Measurements from ENCODE around the gene NCKAP5.

The NCKAP5 gene

GRCh38 chr2:133054297-133054696 lies 514.0 kb downstream of the NCKAP5 start:
- DNase-seq, result no peak

- no peak for DNase-seq
These were observed 514.7 kb downstream of the NCKAP5 start for GRCh38 chr2:133053541-133053940.

DNA sequence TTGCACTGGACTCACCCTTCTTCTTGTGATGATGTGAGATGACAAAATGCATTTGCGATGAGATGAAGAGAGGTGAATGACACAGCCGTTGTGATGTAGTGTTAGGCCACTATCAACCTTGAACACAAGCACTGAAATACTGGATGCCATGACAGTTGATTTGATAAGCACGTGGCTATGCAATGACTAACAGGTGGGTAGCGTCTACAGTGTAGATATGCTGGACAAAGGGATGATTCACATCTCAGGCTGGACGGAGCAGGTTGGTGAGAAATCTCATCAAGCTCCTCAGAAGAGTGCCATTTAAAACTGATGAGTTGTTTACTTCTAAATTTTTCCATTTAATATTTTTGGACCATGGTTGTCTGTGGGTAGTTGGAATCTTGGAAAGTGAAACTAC lies 522.5 kb downstream of the NCKAP5 start:
- no peak for DNase-seq

GRCh38 chr2:133044556-133044955 lies 523.7 kb downstream of the NCKAP5 start:
- no peak for DNase-seq

DNA sequence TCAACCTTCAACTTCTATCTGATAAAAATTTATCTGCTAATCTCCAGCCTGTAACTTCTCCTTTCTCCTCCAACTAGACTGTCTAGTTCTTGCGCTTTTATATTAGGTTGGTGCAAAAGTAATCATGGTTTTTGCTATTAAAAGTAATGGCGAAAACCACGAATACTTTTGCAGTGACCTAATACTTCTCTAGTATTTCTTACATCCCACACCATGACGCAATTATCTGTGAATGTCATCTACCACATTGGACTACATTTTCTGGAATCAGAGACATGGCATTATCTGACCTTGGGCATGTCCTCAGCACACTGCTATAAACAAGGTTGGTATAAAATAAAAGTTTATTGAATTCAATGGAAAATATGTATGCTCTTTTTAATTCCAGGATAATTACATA lies 528.1 kb downstream of the NCKAP5 start:
- DNase-seq, result no peak

DNA sequence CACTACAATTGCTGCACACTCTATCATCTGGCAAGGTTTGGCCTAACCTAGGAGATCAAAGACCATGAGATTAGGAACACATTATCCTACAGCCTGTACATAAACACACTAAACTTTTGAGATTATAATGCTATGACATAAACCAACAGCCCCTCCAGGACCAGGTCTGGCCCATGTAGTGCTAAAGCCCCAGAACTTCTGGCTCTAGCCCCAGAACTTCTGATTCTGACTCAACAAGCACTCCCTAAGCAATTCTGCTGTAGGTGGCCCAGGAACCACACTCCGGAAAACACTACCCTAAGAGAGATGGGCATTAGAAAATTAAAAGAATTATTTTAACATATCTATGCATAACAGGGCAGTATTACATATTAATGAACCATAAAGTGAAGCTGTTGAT lies 528.7 kb downstream of the NCKAP5 start:
- DNase-seq, result no peak

- DNase-seq, result no peak
These were observed 541.6 kb downstream of the NCKAP5 start for GRCh38 chr2:133026536-133027177.

DNA sequence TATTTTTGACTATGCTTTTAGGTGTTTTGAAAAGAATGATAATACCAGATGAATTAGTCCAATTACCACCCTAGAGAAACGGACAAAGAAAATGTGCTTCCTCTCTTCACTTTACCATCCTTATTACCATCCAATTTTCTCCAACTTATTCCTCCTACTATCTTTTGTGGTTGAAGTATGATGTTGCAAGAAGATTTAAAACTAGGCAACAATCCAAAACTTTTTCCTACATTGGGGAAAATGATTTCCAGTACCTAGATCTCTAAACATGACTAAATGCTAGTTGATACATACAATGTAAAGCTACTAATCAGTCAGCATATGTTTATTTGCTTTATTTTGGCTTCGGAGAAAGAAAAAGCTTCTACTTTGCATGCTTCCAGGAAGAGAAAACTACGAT lies 543.3 kb downstream of the NCKAP5 start:
- DNase-seq, result no peak

DNA sequence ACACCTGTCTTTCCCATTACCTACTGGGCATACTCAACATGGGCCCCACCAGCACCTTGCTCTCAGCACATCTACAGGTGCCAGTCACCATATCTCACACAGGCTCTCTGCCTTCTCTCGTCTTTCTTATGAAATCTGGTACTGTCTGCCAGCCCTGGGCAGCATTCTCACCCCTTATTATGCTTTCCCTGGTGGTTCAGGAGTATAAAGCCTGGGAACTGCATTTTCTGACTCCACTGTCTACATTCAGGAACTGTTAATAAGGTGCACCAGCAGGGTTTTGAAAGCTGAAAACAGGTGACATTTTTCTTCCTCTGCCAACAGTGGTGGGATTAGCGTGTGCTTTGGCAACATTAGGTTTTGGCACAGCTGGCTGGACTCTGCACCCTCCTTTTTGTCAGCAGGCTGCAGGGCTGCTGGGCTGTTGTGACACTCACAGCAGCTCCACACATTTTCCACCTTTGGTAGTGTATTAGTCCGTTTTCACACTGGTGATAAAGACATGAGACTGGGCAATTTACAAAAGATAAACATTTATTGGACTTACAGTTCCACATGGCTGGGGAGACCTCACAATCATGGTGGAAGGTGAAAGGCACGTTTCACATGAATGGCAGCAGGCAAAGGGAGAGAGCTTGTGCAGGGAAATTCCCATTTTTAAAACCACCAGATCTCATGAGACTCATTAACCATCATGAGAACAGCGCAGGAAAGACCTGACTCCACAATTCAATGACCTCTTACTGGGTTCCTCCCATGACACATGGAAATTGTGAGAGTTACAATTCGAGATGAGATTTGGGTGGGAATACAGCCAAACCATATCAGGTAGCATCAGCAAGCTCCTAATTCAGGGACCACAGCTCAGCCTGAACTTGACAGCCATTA lies 555.2 kb downstream of the NCKAP5 start:
- DNase-seq, result no peak

GRCh38 chr2:133004623-133005022 lies 563.6 kb downstream of the NCKAP5 start:
- no peak for DNase-seq

- DNase-seq, result no peak
These were observed 568.8 kb downstream of the NCKAP5 start for GRCh38 chr2:132999421-132999820.

- DNase-seq, result no peak
These were observed 570.0 kb downstream of the NCKAP5 start for GRCh38 chr2:132998221-132998620.

DNA sequence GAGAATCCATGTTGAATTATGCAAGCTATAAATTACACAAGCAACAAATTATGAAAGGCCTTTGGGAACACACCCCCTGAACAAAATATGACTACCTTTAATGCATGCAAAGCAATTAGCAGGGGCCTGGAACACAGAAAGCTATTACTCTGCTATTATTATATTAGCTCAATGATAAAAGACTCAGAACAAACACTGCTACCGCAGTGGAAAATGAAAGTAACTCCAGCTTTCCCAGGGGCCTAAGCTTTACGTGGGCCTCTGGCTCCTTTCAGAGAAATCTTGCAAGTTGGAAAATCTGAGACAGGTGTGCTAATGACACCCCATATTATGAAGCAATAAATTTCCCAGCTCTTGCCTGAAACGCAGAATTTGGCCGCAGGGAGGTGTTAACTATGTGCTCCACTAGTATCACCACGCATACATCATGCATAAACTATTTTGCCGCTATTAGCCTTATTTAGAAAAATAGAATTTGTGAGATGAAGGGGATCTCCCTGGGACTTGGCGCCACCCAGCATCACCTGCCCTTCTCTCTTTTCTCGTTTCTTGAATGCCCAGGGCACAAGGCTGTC lies 576.7 kb downstream of the NCKAP5 start:
- DNase-seq, result no peak

GRCh38 chr2:132984731-132985130 lies 583.5 kb downstream of the NCKAP5 start:
- no peak for DNase-seq

- DNase-seq, result no peak
These were observed 588.0 kb downstream of the NCKAP5 start for GRCh38 chr2:132980304-132980703.

- no peak for DNase-seq
These were observed 588.7 kb downstream of the NCKAP5 start for GRCh38 chr2:132979339-132980093.

DNA sequence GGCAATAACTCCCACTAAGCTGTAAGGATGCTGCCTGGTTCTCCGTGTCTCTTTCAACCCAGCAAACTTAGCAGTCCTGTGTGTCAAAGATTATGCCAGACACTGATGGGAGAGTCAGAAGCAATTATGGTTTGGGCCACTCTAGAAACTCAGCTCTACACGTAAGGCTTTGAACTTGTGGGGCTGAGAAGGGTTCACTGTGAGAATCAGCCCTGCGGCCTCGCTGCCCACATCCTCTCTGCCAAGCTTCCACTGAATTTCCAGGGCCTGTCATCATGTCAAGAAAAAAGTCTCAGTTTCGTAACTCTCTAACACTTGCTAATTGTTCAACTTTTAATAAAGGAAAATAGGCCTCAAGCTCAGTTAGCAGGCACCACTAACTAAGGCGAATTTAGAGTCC lies 589.4 kb downstream of the NCKAP5 start:
- no peak for DNase-seq

- no peak for DNase-seq
These were observed 590.3 kb downstream of the NCKAP5 start for GRCh38 chr2:132977812-132978529.

DNA sequence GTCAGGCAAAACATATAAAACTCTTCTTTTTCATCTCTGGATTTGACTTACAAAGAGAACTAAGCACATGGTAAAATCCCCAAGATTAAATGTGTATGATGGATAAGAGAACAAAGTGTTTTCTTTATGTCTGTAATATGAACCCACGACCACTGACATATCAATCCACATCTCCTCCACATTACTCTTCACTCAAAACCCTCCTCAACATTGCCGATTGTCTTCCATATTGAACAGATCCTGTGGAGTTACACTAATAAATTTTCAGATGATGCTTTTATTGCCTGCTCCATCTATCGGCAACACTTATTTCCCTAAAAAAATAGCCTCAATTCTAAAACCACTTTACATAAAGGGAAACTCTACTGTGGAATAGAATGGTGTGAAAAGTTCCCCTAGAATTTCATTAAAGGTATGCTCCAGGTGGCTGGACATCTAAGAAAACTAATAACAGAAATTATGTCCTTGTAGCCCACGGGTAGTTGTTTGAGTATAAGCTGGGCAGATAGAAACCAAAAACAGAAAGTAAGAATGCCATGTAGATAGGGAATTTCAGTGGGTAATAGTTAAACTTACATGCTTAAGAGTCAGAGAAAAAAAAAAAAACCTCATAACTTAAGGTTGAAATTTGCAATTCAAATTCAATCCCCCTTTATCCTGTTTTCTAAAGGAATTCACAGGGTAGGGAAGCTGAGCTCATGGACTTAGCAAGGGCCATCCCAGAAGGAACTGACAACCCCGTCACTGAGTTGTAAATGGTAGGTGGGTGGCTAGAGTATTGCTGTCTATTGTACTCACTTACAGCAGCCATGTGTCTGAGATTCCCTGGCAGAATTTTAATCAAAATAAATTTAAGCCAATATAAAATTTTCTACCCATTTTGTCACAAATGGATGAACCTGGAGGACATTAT lies 592.8 kb downstream of the NCKAP5 start:
- DNase-seq, result no peak

DNA sequence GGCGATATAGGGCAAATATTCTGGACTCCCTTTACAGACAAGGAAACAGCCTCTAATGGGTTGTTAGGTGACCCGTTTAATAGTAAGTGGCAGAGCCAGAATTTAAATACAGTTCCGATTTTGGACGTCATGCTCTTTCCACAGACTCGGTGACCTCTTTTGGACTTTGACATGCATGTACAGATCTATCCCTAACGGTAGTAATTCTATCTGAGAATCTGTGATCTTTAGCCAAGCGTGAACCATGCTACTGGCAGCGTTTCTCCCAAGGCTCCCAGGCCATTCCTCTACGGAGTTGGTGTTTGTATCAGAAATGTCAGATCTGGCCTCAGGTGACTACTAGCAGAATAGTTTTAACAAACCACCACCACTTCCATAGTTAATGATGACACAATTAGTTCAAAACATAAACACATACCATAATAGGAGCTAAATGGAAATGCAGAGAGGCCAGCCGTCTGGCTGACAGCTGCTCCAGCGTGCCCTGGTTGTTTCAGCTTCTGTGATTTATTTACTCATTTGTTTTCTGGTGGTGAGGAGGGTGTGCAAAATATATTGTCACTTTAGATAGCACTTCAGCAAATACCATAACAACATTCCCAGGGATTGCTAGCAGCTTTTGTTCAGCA lies 593.7 kb downstream of the NCKAP5 start:
- DNase-seq, result no peak

Measured in hematopoietic multipotent progenitor cell treated with erythropoietin and hydrocortisone succinate and interleukin-3 and kit ligand, for 6 days (in vitro differentiated cells).